GM12878 (cell line): ENCODE measurements around the gene FXYD6. TPM values are rescaled to one million over a fixed set of nuclear protein-coding genes. Genes with fewer than 3 reads are reported as not detected.

Experiments used
- ATAC-seq: fragments of 200-7000 bp; cut with Tn5 transposase; 3 replicates; pipeline ENCODE4 v1.9.1; 2020; ENCODE audit warnings: mild to moderate bottlenecking, moderate library complexity
- BruUV-seq: library from RNA; stranded (reverse); fragments of 400-500 nt; replicated peaks from 2 replicates; lab custom pipeline; 2021; lab: Mats Ljungman, UMichigan
- CTCF ChIA-PET: fragments of 300-600 bp; sonication (Branson Sonifier 250); formaldehyde crosslinking; extraction: SDS; loops from one replicate; lab custom pipeline; 2021; ENCODE audit warnings: inconsistent platforms; lab: Yijun Ruan, JAX
- POLR2A ChIA-PET: fragments of 350-600 bp; formaldehyde crosslinking; extraction: SDS; loops from one replicate; lab custom pipeline; 2021; ENCODE audit warnings: inconsistent platforms; lab: Charles Lee
- RAD21 ChIA-PET: fragments of 300-600 bp; sonication (Branson Sonifier 250); formaldehyde crosslinking; loops from one replicate; lab custom pipeline; 2023; ENCODE audit warnings: antibody characterized with exemption; ENCODE audit not compliant: unreplicated experiment; lab: Charles Lee
- SMC1A ChIA-PET: fragments of 300-600 bp; sonication (Branson Sonifier 250); formaldehyde crosslinking; loops from one replicate; lab custom pipeline; 2023; ENCODE audit not compliant: unreplicated experiment, uncharacterized antibody; lab: Charles Lee
- DNase-seq: peaks from one replicate; pipeline ENCODE4 v3.0.0-alpha.2; 2011; ENCODE audit warnings: low read depth, low spot score
- FAIRE-seq: peaks from 3 replicates; lab custom pipeline; 2011; peaks lifted over from hg19 to GRCh38; lab: Jason Lieb, UNC
- H2AFZ ChIP-seq: 2 replicates; pipeline ENCODE4 v1.6.0; 2011; ENCODE audit warnings: low read depth, low read length, control low read depth; ENCODE audit not compliant: control insufficient read depth
- H3K27ac ChIP-seq: 2 replicates; pipeline ENCODE4 v1.5.1; 2011; ENCODE audit warnings: control low read depth; ENCODE audit not compliant: control insufficient read depth, insufficient read depth
- H3K27me3 ChIP-seq, 2 experiments: replicated peaks in 1 of 2; 2 replicates each; pipeline versions ENCODE4 v1.6.0 to v1.6.1; 2011; ENCODE audit warnings: low read length in 1 of 2; ENCODE audit not compliant: control insufficient read depth in 2 of 2, insufficient read depth in 2 of 2
- H3K36me3 ChIP-seq, 2 experiments: 2 replicates each; pipeline ENCODE4 v1.5.1; 2011; ENCODE audit warnings: low read length in 1 of 2; ENCODE audit not compliant: control insufficient read depth in 2 of 2, insufficient read depth in 2 of 2
- H3K4me1 ChIP-seq: 2 replicates; pipeline ENCODE4 v1.6.1; 2011; ENCODE audit warnings: mild to moderate bottlenecking, low read length, moderate library complexity, mixed read lengths; ENCODE audit not compliant: control insufficient read depth, insufficient read depth
- H3K4me2 ChIP-seq: 2 replicates; pipeline ENCODE4 v1.6.0; 2011; ENCODE audit warnings: control low read depth; ENCODE audit not compliant: control insufficient read depth, insufficient read depth
- H3K4me3 ChIP-seq: fragments of 200-600 bp; sonication (generic); 2 replicates; pipeline ENCODE4 v1.5.1; 2016
- H3K79me2 ChIP-seq: 2 replicates; pipeline ENCODE4 v1.6.0; 2011; ENCODE audit warnings: low read length; ENCODE audit not compliant: control insufficient read depth, insufficient read depth
- H3K9ac ChIP-seq: 2 replicates; pipeline ENCODE4 v1.8.0; 2011; ENCODE audit warnings: low read length, control low read depth, mixed read lengths; ENCODE audit not compliant: control insufficient read depth, insufficient read depth
- H3K9me3 ChIP-seq: replicated peaks from 3 replicates; pipeline ENCODE4 v1.5.1; 2011; ENCODE audit warnings: mild to moderate bottlenecking, low read length; ENCODE audit not compliant: control insufficient read depth, insufficient read depth
- H4K20me1 ChIP-seq: 2 replicates; pipeline ENCODE4 v1.6.0; 2011; ENCODE audit not compliant: control insufficient read depth, insufficient read depth
- ATF7 ChIP-seq: fragments of 450-650 bp; IDR thresholded peaks from 2 replicates; pipeline ENCODE4 v1.6.1; 2016; ENCODE audit warnings: low read depth, mild to moderate bottlenecking
- BMI1 ChIP-seq: fragments of 450-650 bp; IDR thresholded peaks from 2 replicates; pipeline ENCODE4 v1.6.1; 2016; ENCODE audit warnings: mild to moderate bottlenecking, moderate library complexity, borderline replicate concordance
- EZH2 ChIP-seq: IDR thresholded peaks from 2 replicates; pipeline ENCODE4 v1.6.1; 2012; ENCODE audit warnings: low read depth, mild to moderate bottlenecking, control low read depth, inconsistent platforms, low read length, borderline replicate concordance; ENCODE audit not compliant: control insufficient read depth
- IKZF1 ChIP-seq: fragments of 450-650 bp; conservative IDR thresholded peaks from 2 replicates; pipeline ENCODE4 v1.6.1; 2017; ENCODE audit warnings: antibody characterized with exemption, mild to moderate bottlenecking
- MXI1 ChIP-seq: fragments of 150-350 bp; IDR thresholded peaks from 2 replicates; pipeline ENCODE4 v1.6.1; 2011; ENCODE audit warnings: low read depth, mild to moderate bottlenecking, inconsistent platforms, low read length, improper control_type of control experiment
- RB1 ChIP-seq: fragments of 450-650 bp; formaldehyde crosslinking; IDR thresholded peaks from 2 replicates; pipeline ENCODE4 v1.6.1; 2017; ENCODE audit warnings: mild to moderate bottlenecking, borderline replicate concordance
- RELA ChIP-seq: fragments of 450-650 bp; IDR thresholded peaks from 2 replicates; pipeline ENCODE4 v1.8.0; 2014; ENCODE audit warnings: borderline replicate concordance; ENCODE audit not compliant: partially characterized antibody
- SREBF2 ChIP-seq: IDR thresholded peaks from 2 replicates; pipeline ENCODE4 v1.6.1; 2012; ENCODE audit warnings: mild to moderate bottlenecking, low read length
- SRF ChIP-seq, 2 experiments: IDR thresholded peaks; 2 replicates each; pipeline ENCODE4 v1.6.1; 2011; ENCODE audit warnings: low read depth in 2 of 2, low read length in 2 of 2, mild to moderate bottlenecking in 1 of 2, moderate library complexity in 1 of 2
- TBL1XR1 ChIP-seq: IDR thresholded peaks from 2 replicates; pipeline ENCODE4 v1.6.1; 2012; ENCODE audit warnings: low read depth, low read length, improper control_type of control experiment
- YY1 ChIP-seq: IDR thresholded peaks from 2 replicates; pipeline ENCODE4 v1.6.1; 2011; ENCODE audit warnings: low read depth, mild to moderate bottlenecking, low read length
- ZNF207 ChIP-seq: fragments of 450-650 bp; IDR thresholded peaks from 2 replicates; pipeline ENCODE4 v1.6.1; 2014; ENCODE audit warnings: antibody characterized with exemption, mild to moderate bottlenecking, borderline replicate concordance
- WGBS: methylation state at CpG from one replicate; pipeline ENCODE4 v1.1.6; 2016; ENCODE audit warnings: low lambda C conversion rate; ENCODE audit not compliant: insufficient replicate concordance, insufficient coverage; ENCODE audit errors: missing lambda C conversion rate; 5-methylcytosine and 5-hydroxymethylcytosine counted together
- in situ Hi-C: fragments of 300-500 bp; cut with MboI; formaldehyde crosslinking; loops from 9 replicates; pipeline ENCODE4 v1.14.3; 2018; ENCODE audit warnings: mixed read lengths
- intact Hi-C: fragments of 100-400 bp; cut with micrococcal nuclease; formaldehyde crosslinking; loops from one replicate; pipeline ENCODE4 v1.14.2; 2022; ENCODE audit not compliant: unreplicated experiment
- polyA plus RNA-seq, 11 experiments: library from polyadenylated mRNA; depleted of rRNA in 4 of 11; unstranded in 6 of 11; stranded (reverse) in 5 of 11; fragments of >200 nt; fragmentation: Nextera tagmentation in 4 of 11; fragmentation: Illumina TruSeq in 1 of 11; extraction: Ambion mirVana in 4 of 11; extraction: Trizol in 1 of 11; gene quantifications; 1 replicate in 1 of 11; 2 replicates in 10 of 11; pipeline versions ENCODE4 v1.2.1 to v1.2.3, GENCODE V29; 2011 to 2016; ENCODE audit warnings: inconsistent platforms in 2 of 11, missing spikeins in 2 of 11, low read depth in 1 of 11
- total RNA-seq, 4 experiments: library from RNA; depleted of rRNA in 3 of 4; stranded (reverse); fragments of >200 nt in 3 of 4; fragmentation: Illumina TruSeq in 1 of 4; extraction: Trizol in 1 of 4; gene quantifications; 2 replicates each; pipeline versions ENCODE4 v1.2.1 to v1.2.3, GENCODE V29; 2013 to 2021
- TF ChIP-seq, protein P1 (sequence below): fragments of 450-650 bp; IDR thresholded peaks from 2 replicates; pipeline ENCODE4 v1.6.1; 2017; ENCODE audit warnings: antibody characterized with exemption, mild to moderate bottlenecking, moderate library complexity
- TF ChIP-seq, protein P2 (sequence below): fragments of 450-650 bp; conservative IDR thresholded peaks from 2 replicates; pipeline ENCODE4 v1.6.1; 2017; ENCODE audit warnings: mild to moderate bottlenecking, moderate library complexity

Gene FXYD6
- total and polyA plus RNA-seq, 10 of the 15 experiments (the other 5 are each of a cell fraction or from before 2014, with no cell fraction given), result 0.09 to 2.0 (median 0.23) TPM; not detected in 2

DNA sequence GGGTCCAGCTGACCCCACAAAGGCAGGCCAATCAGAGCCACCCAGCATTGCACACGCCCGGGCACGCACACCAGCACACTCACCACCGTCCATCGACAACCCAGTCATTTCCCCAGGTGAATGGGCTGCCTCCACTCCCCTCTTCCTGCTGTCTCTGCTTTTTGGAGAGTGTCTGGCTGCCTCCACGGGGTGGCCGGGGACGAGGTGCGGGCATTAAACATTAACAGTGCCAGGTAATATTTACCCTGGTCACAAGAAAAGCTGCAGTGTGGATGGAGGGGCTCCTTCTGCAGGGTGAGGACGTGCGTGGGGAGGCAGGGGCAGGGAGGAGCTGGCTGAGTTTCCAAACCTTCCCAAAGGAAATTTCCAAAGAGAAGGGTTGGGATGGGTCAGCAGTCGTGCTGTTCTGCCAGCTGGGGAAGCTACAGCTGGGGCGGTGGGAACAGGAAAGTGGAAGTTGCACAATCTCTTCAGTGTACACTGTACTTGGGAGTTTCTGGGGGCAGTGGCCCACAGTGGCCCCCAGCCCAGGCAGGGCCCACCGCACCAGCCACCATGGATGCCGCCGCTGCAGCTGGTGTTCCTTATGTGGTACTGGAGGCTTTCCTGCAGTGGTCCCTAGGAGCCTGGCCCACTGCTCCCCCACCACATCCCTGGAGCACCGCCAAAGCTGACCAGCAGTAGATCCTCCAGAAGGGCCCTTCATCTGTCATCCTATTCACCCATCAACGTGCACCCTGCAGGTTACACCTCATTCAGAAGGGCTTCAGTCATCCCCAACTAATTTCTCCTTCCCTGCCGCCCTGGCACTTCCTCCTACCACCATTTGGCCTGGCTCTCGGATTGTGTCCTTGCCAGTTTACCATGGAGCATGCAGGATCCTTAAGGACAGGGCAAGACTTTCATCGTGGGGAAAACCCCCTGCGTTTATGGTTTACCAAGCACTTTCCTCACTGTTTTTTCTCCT, 51.6 kb downstream of the FXYD6 start, which contains the start of gene FXYD2:
Gene FXYD2, minus strand, starts transcription at position 174 of the 967 bp plus-strand sequence. Its CDS starts 66 bp downstream, at position 108.
- no peak for TF ChIP-seq BMI1
- TF ChIP-seq, protein P1, sequence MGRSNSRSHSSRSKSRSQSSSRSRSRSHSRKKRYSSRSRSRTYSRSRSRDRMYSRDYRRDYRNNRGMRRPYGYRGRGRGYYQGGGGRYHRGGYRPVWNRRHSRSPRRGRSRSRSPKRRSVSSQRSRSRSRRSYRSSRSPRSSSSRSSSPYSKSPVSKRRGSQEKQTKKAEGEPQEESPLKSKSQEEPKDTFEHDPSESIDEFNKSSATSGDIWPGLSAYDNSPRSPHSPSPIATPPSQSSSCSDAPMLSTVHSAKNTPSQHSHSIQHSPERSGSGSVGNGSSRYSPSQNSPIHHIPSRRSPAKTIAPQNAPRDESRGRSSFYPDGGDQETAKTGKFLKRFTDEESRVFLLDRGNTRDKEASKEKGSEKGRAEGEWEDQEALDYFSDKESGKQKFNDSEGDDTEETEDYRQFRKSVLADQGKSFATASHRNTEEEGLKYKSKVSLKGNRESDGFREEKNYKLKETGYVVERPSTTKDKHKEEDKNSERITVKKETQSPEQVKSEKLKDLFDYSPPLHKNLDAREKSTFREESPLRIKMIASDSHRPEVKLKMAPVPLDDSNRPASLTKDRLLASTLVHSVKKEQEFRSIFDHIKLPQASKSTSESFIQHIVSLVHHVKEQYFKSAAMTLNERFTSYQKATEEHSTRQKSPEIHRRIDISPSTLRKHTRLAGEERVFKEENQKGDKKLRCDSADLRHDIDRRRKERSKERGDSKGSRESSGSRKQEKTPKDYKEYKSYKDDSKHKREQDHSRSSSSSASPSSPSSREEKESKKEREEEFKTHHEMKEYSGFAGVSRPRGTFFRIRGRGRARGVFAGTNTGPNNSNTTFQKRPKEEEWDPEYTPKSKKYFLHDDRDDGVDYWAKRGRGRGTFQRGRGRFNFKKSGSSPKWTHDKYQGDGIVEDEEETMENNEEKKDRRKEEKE, result no peak
- no peak for TF ChIP-seq RB1
- no peak for TF ChIP-seq ATF7
- no peak for TF ChIP-seq EZH2
- no peak for TF ChIP-seq TBL1XR1
- no peak for TF ChIP-seq SRF (IDR thresholded peaks at IDR 0.05; ENCODE audit: low read depth in 2 of 2, low read length in 2 of 2)
- TF ChIP-seq SREBF2, result no peak
- TF ChIP-seq YY1, result no peak
- TF ChIP-seq, protein P2, sequence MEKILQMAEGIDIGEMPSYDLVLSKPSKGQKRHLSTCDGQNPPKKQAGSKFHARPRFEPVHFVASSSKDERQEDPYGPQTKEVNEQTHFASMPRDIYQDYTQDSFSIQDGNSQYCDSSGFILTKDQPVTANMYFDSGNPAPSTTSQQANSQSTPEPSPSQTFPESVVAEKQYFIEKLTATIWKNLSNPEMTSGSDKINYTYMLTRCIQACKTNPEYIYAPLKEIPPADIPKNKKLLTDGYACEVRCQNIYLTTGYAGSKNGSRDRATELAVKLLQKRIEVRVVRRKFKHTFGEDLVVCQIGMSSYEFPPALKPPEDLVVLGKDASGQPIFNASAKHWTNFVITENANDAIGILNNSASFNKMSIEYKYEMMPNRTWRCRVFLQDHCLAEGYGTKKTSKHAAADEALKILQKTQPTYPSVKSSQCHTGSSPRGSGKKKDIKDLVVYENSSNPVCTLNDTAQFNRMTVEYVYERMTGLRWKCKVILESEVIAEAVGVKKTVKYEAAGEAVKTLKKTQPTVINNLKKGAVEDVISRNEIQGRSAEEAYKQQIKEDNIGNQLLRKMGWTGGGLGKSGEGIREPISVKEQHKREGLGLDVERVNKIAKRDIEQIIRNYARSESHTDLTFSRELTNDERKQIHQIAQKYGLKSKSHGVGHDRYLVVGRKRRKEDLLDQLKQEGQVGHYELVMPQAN, result no peak
- no peak for TF ChIP-seq IKZF1
- no peak for TF ChIP-seq ZNF207
- TF ChIP-seq RELA, result no peak
- TF ChIP-seq MXI1, result no peak
- Histone ChIP-seq H3K4me1 (peaks cover 14% of the 10 kb centered on the region), H3K36me3 (no peaks in the 10 kb centered on the region), H3K9ac (no peak within 1 kb of the TSS; the same call in 1 of the 2 replicates), H3K27ac (no peak within 1 kb of the TSS), H3K9me3 (no peaks in the 10 kb centered on the region), H3K27me3 (no peaks in the 10 kb centered on the region), H4K20me1 (no peaks in the 10 kb centered on the region), H3K4me3 (no peak within 1 kb of the TSS), H3K4me2 (no peak within 1 kb of the TSS), H2AFZ (peak within 1 kb of the TSS; percentile 36; the same call in 1 of the 2 replicates), H3K79me2 (no peaks in the 10 kb centered on the region)
- 51% methylated on average over 22 of the region's 22 CpGs for WGBS
- RAD21 ChIA-PET, result interaction anchor here (0.6 to 22.6 kb wide), 10 partner anchors 10 to 528 kb away, joined by 3 to 393 read pairs (median 6); no protein-coding TSS in a partner anchor
- in situ Hi-C loops, result no loop called here
- SMC1A ChIA-PET, result interaction anchor here (0.9 to 11.7 kb wide), 12 partner anchors 9 to 228 kb away, joined by 3 to 183 read pairs (median 4); no protein-coding TSS in a partner anchor
- intact Hi-C loops, result no loop called here
- CTCF ChIA-PET, result interaction anchor here (0.5 to 16.0 kb wide), 15 partner anchors 9 to 528 kb away, joined by 3 to 503 read pairs (median 5); no protein-coding TSS in a partner anchor
- POLR2A ChIA-PET, result interaction anchor here (1.1 to 3.2 kb wide), 5 partner anchors 9 to 122 kb away, joined by 3 to 16 read pairs (median 7); no protein-coding TSS in a partner anchor
- FAIRE-seq (no peak), ATAC-seq (no peak), DNase-seq (no peak)
- BruUV-seq, result no TSS peak
